GM12891 (cell line): Measurements from ENCODE around the gene ATP8B1.
"Not testable (repeated sequence)": the region's sequence is repeated elsewhere in the genome, so short reads cannot be mapped to it uniquely, and the experiment has no call there.

ENCODE experiments used
- DNase-seq: peaks from one replicate; pipeline ENCODE4 v3.0.0; 2011; ENCODE audit warnings: low spot score; ENCODE audit not compliant: insufficient read length
- FAIRE-seq: peaks from 2 replicates; lab custom pipeline; 2011; peaks lifted over from hg19 to GRCh38; lab: Jason Lieb, UNC
- PAX5 ChIP-seq: IDR thresholded peaks from 2 replicates; pipeline ENCODE4 v1.6.1; 2011; ENCODE audit warnings: low read length, moderate library complexity, mild to moderate bottlenecking; ENCODE audit not compliant: insufficient read depth, severe bottlenecking
- POLR2A ChIP-seq: IDR thresholded peaks from 2 replicates; pipeline ENCODE4 v1.6.1; 2011; ENCODE audit warnings: low read depth, low read length, control low read depth
- POLR2AphosphoS5 ChIP-seq: IDR thresholded peaks from 2 replicates; pipeline ENCODE4 v1.6.1; 2011; ENCODE audit warnings: low read depth, low read length, control low read depth
- POU2F2 ChIP-seq: IDR thresholded peaks from 2 replicates; pipeline ENCODE4 v1.6.1; 2011; ENCODE audit warnings: low read depth, mild to moderate bottlenecking, control low read depth, low read length, moderate library complexity
- SPI1 ChIP-seq: IDR thresholded peaks from 2 replicates; pipeline ENCODE4 v1.6.1; 2011; ENCODE audit warnings: low read depth, low read length, control low read depth
- TAF1 ChIP-seq: IDR thresholded peaks from 2 replicates; pipeline ENCODE4 v1.6.1; 2011; ENCODE audit warnings: low read depth, low read length, control low read depth

The ATP8B1 gene

DNA sequence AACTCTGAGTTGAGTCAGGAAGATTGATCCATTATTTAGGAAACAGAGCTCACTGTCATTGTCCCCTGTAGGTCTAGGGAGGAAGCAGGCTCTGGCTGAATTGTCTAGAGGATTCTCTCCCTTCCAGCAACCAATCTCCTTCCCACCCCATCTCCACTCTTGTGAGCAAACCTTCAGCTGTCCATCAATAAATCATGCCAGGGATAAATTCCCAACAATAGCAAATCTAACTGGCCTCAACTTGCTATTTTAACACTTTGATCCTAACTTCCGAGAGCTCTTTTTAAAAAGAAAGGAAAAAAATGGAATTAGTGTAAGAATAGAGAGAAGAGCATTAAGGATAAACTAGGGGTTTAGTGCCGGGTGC lies 53.5 kb downstream of the ATP8B1 start:
- no peak for TF ChIP-seq POLR2A
- no peak for TF ChIP-seq PAX5
- TF ChIP-seq POU2F2: no peak
- TF ChIP-seq POLR2AphosphoS5: no peak
- no peak for TF ChIP-seq SPI1
- no peak for TF ChIP-seq TAF1
- FAIRE-seq: no peak
- DNase-seq: no peak

- FAIRE-seq (no peak), DNase-seq (peak; percentile 21)
- peak; percentile 74; the same call in 1 of the 2 replicates for TF ChIP-seq POU2F2
- TF ChIP-seq SPI1: peak; percentile 64
- no peak for TF ChIP-seq TAF1
These were observed 54.1 kb downstream of the ATP8B1 start for GRCh38 chr18:57748770-57749603.

GRCh38 chr18:57747809-57748680 lies 55.1 kb downstream of the ATP8B1 start:
- no peak for FAIRE-seq
- TF ChIP-seq TAF1 (no peak), SPI1 (no peak), POU2F2 (no peak), PAX5 (no peak), POLR2AphosphoS5 (no peak), POLR2A (no peak)
- no peak for DNase-seq

DNA sequence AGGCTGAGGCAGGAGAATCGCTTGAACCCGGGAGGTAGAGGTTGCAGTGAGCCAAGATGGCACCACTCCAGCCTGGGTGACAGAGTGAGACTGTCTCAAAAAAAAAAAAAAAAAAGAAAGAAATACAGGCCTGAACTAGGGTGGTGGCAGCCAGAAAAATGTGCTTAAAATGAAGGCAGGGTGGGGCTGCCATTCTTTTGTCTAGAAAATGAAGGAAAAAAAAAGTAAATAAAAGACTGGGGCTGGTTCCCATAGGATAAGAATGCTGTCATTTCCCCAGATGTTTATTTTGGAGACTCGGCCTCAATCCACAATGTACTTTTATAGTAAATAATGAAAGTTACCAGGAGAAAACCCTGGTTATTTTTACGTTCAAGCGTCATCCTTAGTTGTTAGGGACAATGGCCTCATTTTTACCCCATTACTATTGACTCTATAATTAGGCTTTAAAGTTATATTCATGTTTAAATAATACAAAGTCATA lies 58.9 kb downstream of the ATP8B1 start:
- DNase-seq (no peak), FAIRE-seq (no peak)
- TF ChIP-seq POU2F2 (no peak), SPI1 (no peak), POLR2A (no peak), PAX5 (no peak), TAF1 (no peak), POLR2AphosphoS5 (no peak)

DNA sequence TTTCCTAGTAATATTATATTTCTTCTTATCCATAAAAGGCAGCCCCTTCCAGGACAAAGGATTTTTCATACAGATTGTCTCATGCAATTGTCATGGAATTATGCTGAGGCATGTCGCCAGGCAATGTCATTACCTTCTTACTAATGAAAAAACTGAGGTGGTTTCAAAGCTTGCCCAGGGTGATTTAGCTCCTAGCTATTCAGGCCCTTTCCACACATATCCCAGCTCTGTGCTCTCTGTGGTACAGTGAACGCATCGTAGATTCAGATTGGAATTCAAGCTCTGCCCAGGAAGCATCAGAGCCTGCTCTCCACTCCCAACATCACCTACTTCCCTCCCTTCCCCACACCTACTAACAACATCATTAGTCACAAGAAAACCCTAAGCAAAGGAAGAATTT lies 60.1 kb downstream of the ATP8B1 start:
- no peak for FAIRE-seq
- no peak for TF ChIP-seq POLR2A
- DNase-seq: no peak

- FAIRE-seq: no peak
- TF ChIP-seq PAX5 (no peak), POLR2AphosphoS5 (no peak), POLR2A (no peak), TAF1 (no peak), SPI1 (no peak), POU2F2 (no peak)
These were observed 61.8 kb downstream of the ATP8B1 start for GRCh38 chr18:57741273-57741672.

GRCh38 chr18:57738078-57738477 lies 65.0 kb downstream of the ATP8B1 start:
- TF ChIP-seq POLR2AphosphoS5 (no peak), POU2F2 (no peak), TAF1 (no peak), PAX5 (no peak), SPI1 (no peak), POLR2A (no peak)
- FAIRE-seq: no peak
- no peak for DNase-seq

More at GRCh38 chr18:57741273-57741672, 61.8 kb downstream of the ATP8B1 start:
- DNase-seq: no peak

DNA sequence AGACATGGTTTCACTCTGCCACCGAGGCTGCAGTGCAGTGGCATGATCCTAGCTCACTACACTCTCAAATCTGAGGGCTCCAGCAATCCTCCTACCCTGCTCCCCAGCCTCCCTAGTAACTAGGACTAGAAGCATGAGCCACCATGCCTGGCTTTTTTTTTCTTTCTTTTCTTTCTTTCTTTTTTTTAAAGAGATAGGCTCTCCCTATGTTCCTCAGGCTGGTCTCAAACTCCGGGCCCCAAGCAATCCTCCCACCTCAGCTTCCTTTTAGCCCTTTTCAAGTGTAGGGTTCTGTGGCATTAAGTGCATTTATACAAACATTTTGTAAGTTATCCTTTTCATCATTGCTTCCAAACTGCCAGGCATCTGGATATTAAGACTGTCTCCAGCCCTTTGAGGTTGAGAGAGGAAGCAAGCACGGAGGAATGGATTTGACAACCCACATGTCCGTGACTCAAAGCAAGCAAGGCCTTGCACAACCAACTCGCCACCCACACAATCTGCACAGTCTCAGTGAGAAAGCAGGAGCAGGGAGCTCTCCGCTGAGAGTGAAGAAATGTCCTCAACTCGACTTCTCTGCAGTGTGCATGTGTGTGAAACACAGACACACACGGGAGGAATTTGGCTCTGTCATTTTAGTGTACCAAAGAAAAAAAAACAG lies 65.6 kb downstream of the ATP8B1 start:
- DNase-seq: no peak
- TF ChIP-seq POLR2A (no peak), PAX5 (no peak), SPI1 (no peak), POU2F2 (no peak), POLR2AphosphoS5 (no peak), TAF1 (no peak)
- no peak for FAIRE-seq

GRCh38 chr18:57735042-57735441 lies 68.1 kb downstream of the ATP8B1 start:
- DNase-seq, FAIRE-seq: not testable (repeated sequence)
